IMR-90 (cell line): Measurements from ENCODE around the gene PNMA6E. TPM values are rescaled to one million over a fixed set of nuclear protein-coding genes. Genes with fewer than 3 reads are reported as not detected.

Source experiments
- ATAC-seq: fragments of 200-7000 bp; cut with Tn5 transposase; 2 replicates; pipeline ENCODE4 v1.9.1; 2020; ENCODE audit warnings: low read depth, mild to moderate bottlenecking, moderate library complexity
- BruUV-seq: library from RNA; stranded (reverse); fragments of 400-500 nt; replicated peaks from 2 replicates; lab custom pipeline; 2021; lab: Mats Ljungman, UMichigan
- CTCF ChIA-PET: fragments of 300-600 bp; formaldehyde crosslinking; extraction: SDS; loops from one replicate; lab custom pipeline; 2021; ENCODE audit warnings: antibody characterized with exemption; lab: Yijun Ruan, JAX
- POLR2A ChIA-PET: fragments of 300-600 bp; sonication (Branson Sonifier 250); formaldehyde crosslinking; loops from one replicate; lab custom pipeline; 2022; ENCODE audit warnings: antibody characterized with exemption; ENCODE audit not compliant: unreplicated experiment; lab: Charles Lee
- DNase-seq: peaks from one replicate; pipeline ENCODE4 v3.0.0; 2013
- H2AFZ ChIP-seq: replicated peaks from 2 replicates; pipeline ENCODE3; 2013; ENCODE audit warnings: low read length, mild to moderate bottlenecking; ENCODE audit not compliant: poor library complexity
- H2AK5ac ChIP-seq: 2 replicates; pipeline ENCODE4 v1.6.1; 2013; ENCODE audit warnings: low read depth, low read length, inconsistent platforms
- H2AK9ac ChIP-seq: replicated peaks from 2 replicates; pipeline ENCODE3; 2013; ENCODE audit warnings: mild to moderate bottlenecking, low read depth, low read length, moderate library complexity; ENCODE audit not compliant: poor library complexity
- H2BK120ac ChIP-seq: 2 replicates; pipeline ENCODE4 v1.6.1; 2013; ENCODE audit warnings: low read depth, low read length, inconsistent platforms
- H2BK15ac ChIP-seq: 3 replicates; pipeline ENCODE4 v1.6.1; 2013; ENCODE audit warnings: low read depth, low read length, inconsistent platforms
- H2BK20ac ChIP-seq: 2 replicates; pipeline ENCODE4 v1.6.1; 2013; ENCODE audit warnings: low read depth, mild to moderate bottlenecking, inconsistent platforms, low read length, moderate library complexity
- H2BK5ac ChIP-seq: 2 replicates; pipeline ENCODE4 v1.6.1; 2013; ENCODE audit warnings: mild to moderate bottlenecking, low read depth, low read length, inconsistent platforms; ENCODE audit not compliant: poor library complexity, severe bottlenecking
- H3K14ac ChIP-seq: replicated peaks from 2 replicates; pipeline ENCODE4 v1.6.1; 2013; ENCODE audit warnings: low read depth, low read length, inconsistent platforms
- H3K18ac ChIP-seq: 2 replicates; pipeline ENCODE4 v1.6.1; 2013; ENCODE audit warnings: low read depth, low read length, control low read depth
- H3K23ac ChIP-seq: 2 replicates; pipeline ENCODE4 v1.6.1; 2013; ENCODE audit warnings: low read depth, low read length, inconsistent platforms
- H3K27ac ChIP-seq: 2 replicates; pipeline ENCODE4 v1.5.1; 2013; ENCODE audit warnings: mild to moderate bottlenecking, control low read depth, low read length; ENCODE audit not compliant: insufficient read depth
- H3K27me3 ChIP-seq: 2 replicates; pipeline ENCODE4 v1.6.1; 2013; ENCODE audit warnings: low read length; ENCODE audit not compliant: control insufficient read depth, insufficient read depth
- H3K36me3 ChIP-seq: 2 replicates; pipeline ENCODE4 v1.6.1; 2013; ENCODE audit warnings: low read length, mixed read lengths; ENCODE audit not compliant: control insufficient read depth, insufficient read depth
- H3K4ac ChIP-seq: 2 replicates; pipeline ENCODE4 v1.6.1; 2013; ENCODE audit warnings: low read depth, low read length, inconsistent platforms
- H3K4me1 ChIP-seq: 2 replicates; pipeline ENCODE4 v1.6.1; 2013; ENCODE audit warnings: low read length, mixed read lengths; ENCODE audit not compliant: control insufficient read depth, insufficient read depth
- H3K4me2 ChIP-seq: 2 replicates; pipeline ENCODE4 v1.6.1; 2013; ENCODE audit warnings: low read depth, mild to moderate bottlenecking, control low read depth, low read length, moderate library complexity
- H3K4me3 ChIP-seq: 2 replicates; pipeline ENCODE4 v1.5.1; 2013; ENCODE audit warnings: low read depth, mild to moderate bottlenecking, control low read depth, low read length, moderate library complexity; ENCODE audit not compliant: insufficient read depth
- H3K56ac ChIP-seq: 2 replicates; pipeline ENCODE4 v1.6.1; 2013; ENCODE audit warnings: low read length, inconsistent platforms; ENCODE audit not compliant: insufficient read depth; ENCODE audit errors: extremely low read depth
- H3K79me1 ChIP-seq, 2 experiments: 2 replicates each; pipeline ENCODE4 v1.6.1; 2013; ENCODE audit warnings: low read length in 2 of 2, inconsistent platforms in 1 of 2, low read depth in 1 of 2
- H3K9ac ChIP-seq: 2 replicates; pipeline ENCODE4 v1.6.1; 2013; ENCODE audit warnings: low read depth, low read length, control low read depth
- H3K9me1 ChIP-seq: 2 replicates; pipeline ENCODE4 v1.6.1; 2013; ENCODE audit warnings: low read length, inconsistent platforms; ENCODE audit not compliant: insufficient read depth
- H3K9me3 ChIP-seq: 2 replicates; pipeline ENCODE4 v1.6.1; 2013; ENCODE audit warnings: low read length; ENCODE audit not compliant: control insufficient read depth, insufficient read depth
- H4K20me1 ChIP-seq: 2 replicates; pipeline ENCODE4 v1.6.1; 2013; ENCODE audit warnings: low read length, inconsistent platforms; ENCODE audit not compliant: insufficient read depth
- H4K5ac ChIP-seq: 2 replicates; pipeline ENCODE4 v1.6.1; 2013; ENCODE audit warnings: mild to moderate bottlenecking, low read depth, low read length, control low read depth
- H4K8ac ChIP-seq, 2 experiments: 2 replicates each; pipeline ENCODE4 v1.6.1; 2013; ENCODE audit warnings: low read depth in 2 of 2, low read length in 2 of 2, control low read depth in 1 of 2, inconsistent platforms in 1 of 2
- H4K91ac ChIP-seq: 2 replicates; pipeline ENCODE4 v1.6.1; 2013; ENCODE audit warnings: low read depth, low read length, inconsistent platforms; ENCODE audit not compliant: insufficient read depth
- BHLHE40 ChIP-seq: fragments of 150-350 bp; IDR thresholded peaks from 2 replicates; pipeline ENCODE4 v1.6.1; 2016; ENCODE audit warnings: mild to moderate bottlenecking, low read depth, low read length
- CEBPB ChIP-seq: IDR thresholded peaks from 2 replicates; pipeline ENCODE4 v1.6.1; 2012; ENCODE audit warnings: low read depth, low read length, improper control_type of control experiment
- CHD1 ChIP-seq: IDR thresholded peaks from 2 replicates; pipeline ENCODE4 v1.6.1; 2012; ENCODE audit warnings: low read depth, low read length, improper control_type of control experiment
- CTCF ChIP-seq: conservative IDR thresholded peaks from 2 replicates; pipeline ENCODE4 v1.5.1; 2012; ENCODE audit warnings: mild to moderate bottlenecking, low read depth, low read length, improper control_type of control experiment
- ELK1 ChIP-seq: fragments of 150-350 bp; IDR thresholded peaks from 2 replicates; pipeline ENCODE4 v1.6.1; 2016; ENCODE audit warnings: low read depth, mild to moderate bottlenecking, low read length, moderate library complexity, borderline replicate concordance
- FOS ChIP-seq: fragments of 150-350 bp; IDR thresholded peaks from 2 replicates; pipeline ENCODE4 v1.6.1; 2016; ENCODE audit warnings: low read depth, low read length
- MAFK ChIP-seq: IDR thresholded peaks from 2 replicates; pipeline ENCODE4 v1.6.1; 2012; ENCODE audit warnings: low read depth, low read length, improper control_type of control experiment
- MAZ ChIP-seq: IDR thresholded peaks from 2 replicates; pipeline ENCODE4 v1.6.1; 2012; ENCODE audit warnings: low read depth, mild to moderate bottlenecking, low read length, improper control_type of control experiment, moderate library complexity, borderline replicate concordance
- MXI1 ChIP-seq: IDR thresholded peaks from 2 replicates; pipeline ENCODE4 v1.6.1; 2012; ENCODE audit warnings: low read depth, mild to moderate bottlenecking, low read length, moderate library complexity, borderline replicate concordance
- NFE2L2 ChIP-seq: fragments of 150-350 bp; IDR thresholded peaks from 2 replicates; pipeline ENCODE4 v1.6.1; 2016; ENCODE audit warnings: low read depth, mild to moderate bottlenecking, low read length
- POLR2A ChIP-seq: IDR thresholded peaks from 2 replicates; pipeline ENCODE4 v1.6.1; 2012; ENCODE audit warnings: mild to moderate bottlenecking, low read depth, low read length
- RAD21 ChIP-seq: IDR thresholded peaks from 2 replicates; pipeline ENCODE4 v1.6.1; 2012; ENCODE audit warnings: low read length, improper control_type of control experiment
- RCOR1 ChIP-seq: IDR thresholded peaks from 2 replicates; pipeline ENCODE4 v1.6.1; 2012; ENCODE audit warnings: mild to moderate bottlenecking, low read length, improper control_type of control experiment; ENCODE audit not compliant: insufficient replicate concordance
- RFX5 ChIP-seq: IDR thresholded peaks from 2 replicates; pipeline ENCODE4 v1.8.0; 2012; ENCODE audit warnings: low read depth, mild to moderate bottlenecking, low read length, moderate library complexity
- SMC3 ChIP-seq: fragments of 150-350 bp; IDR thresholded peaks from 2 replicates; pipeline ENCODE4 v1.6.1; 2016; ENCODE audit warnings: low read depth, mild to moderate bottlenecking, antibody characterized with exemption, low read length, moderate library complexity
- USF2 ChIP-seq: fragments of 150-350 bp; IDR thresholded peaks from 2 replicates; pipeline ENCODE4 v1.6.1; 2017; ENCODE audit warnings: mild to moderate bottlenecking, antibody characterized with exemption, low read length, low read depth
- WGBS, 2 experiments: methylation state at CpG; one replicate each; pipeline versions ENCODE4 v1.1.5 to v1.1.7; 2013; ENCODE audit warnings: missing lambda C conversion rate in 2 of 2; ENCODE audit not compliant: insufficient read length in 1 of 2; ENCODE audit errors: extremely low coverage in 2 of 2; 5-methylcytosine and 5-hydroxymethylcytosine counted together
- dilution Hi-C: fragments of 300-500 bp; cut with HindIII; formaldehyde crosslinking; loops from one replicate; pipeline ENCODE4 v1.14.3; 2018; ENCODE audit warnings: low sequenced_read_pairs; ENCODE audit not compliant: unreplicated experiment
- in situ Hi-C: fragments of 300-500 bp; cut with MboI; formaldehyde crosslinking; loops from 3 replicates; pipeline ENCODE4 v1.14.3; 2019; ENCODE audit warnings: low sequenced_read_pairs, inconsistent platforms, mixed read lengths
- intact Hi-C: fragments of 100-400 bp; cut with micrococcal nuclease; formaldehyde crosslinking; loops from 2 replicates; pipeline ENCODE4 v1.10.0; 2022
- polyA plus RNA-seq, 3 experiments: library from polyadenylated mRNA; depleted of rRNA; stranded (reverse); fragments of >200 nt; gene quantifications; 2 replicates each; pipeline ENCODE4 v1.2.3, GENCODE V29; 2012; ENCODE audit warnings: low replicate concordance in 1 of 3
- total RNA-seq: library from RNA; depleted of rRNA; stranded (reverse); fragments of >200 nt; gene quantifications from 2 replicates; pipeline ENCODE4 v1.2.3, GENCODE V29; 2012

The PNMA6E gene
- total and polyA plus RNA-seq, 2 of the 4 experiments (the other 2 are of a cell fraction) = not detected

- no peak overlapping the region for H2AK9ac ChIP-seq
- intact Hi-C loops (no loop called here), dilution Hi-C loops (no loop called here), in situ Hi-C loops (no loop called here)
- no peaks in the 10 kb centered on the region for H3K36me3 ChIP-seq
- no peak overlapping the region for H2BK5ac ChIP-seq
- H3K56ac ChIP-seq = no peak overlapping the region
- no peaks in the 10 kb centered on the region for H3K79me1 ChIP-seq
- H2AK5ac ChIP-seq = no peak overlapping the region
- H4K5ac ChIP-seq = no peak overlapping the region
- no peak for DNase-seq
- no peak overlapping the region for H3K18ac ChIP-seq
- no peaks in the 10 kb centered on the region for H4K20me1 ChIP-seq
- peaks cover 3% of the 10 kb centered on the region; the same call in 1 of the 2 replicates for H3K9me3 ChIP-seq
- peaks cover 9% of the 10 kb centered on the region; the same call in 1 of the 2 replicates for H3K27me3 ChIP-seq
- H3K4me1 ChIP-seq = no peaks in the 10 kb centered on the region
- no peak overlapping the region for H4K91ac ChIP-seq
- H3K9ac ChIP-seq = no peak overlapping the region
- no peak for ATAC-seq
- no peak overlapping the region for H2BK120ac ChIP-seq
- ChIA-PET CTCF (no interaction called here), POLR2A (no interaction called here)
- BruUV-seq = no TSS peak
- WGBS, 2 experiments = 52% methylated on average over 6 of the region's 13 CpGs; no CpG with 5 or more reads in 1 of the 2 experiments
- no peak overlapping the region for H2BK15ac ChIP-seq
- H3K9me1 ChIP-seq = no peaks in the 10 kb centered on the region
- H3K23ac ChIP-seq = no peak overlapping the region
- no peak overlapping the region for H3K14ac ChIP-seq
- H3K27ac ChIP-seq = no peak overlapping the region
- H3K4me2 ChIP-seq = no peak overlapping the region
- no peak overlapping the region for H4K8ac ChIP-seq
- H2BK20ac ChIP-seq = no peak overlapping the region
- no peak overlapping the region for H2AFZ ChIP-seq
- H3K4ac ChIP-seq = no peak overlapping the region
- H3K4me3 ChIP-seq = no peak overlapping the region
- TF ChIP-seq CTCF = no peak
- TF ChIP-seq ELK1 = no peak
- no peak for TF ChIP-seq RFX5
- no peak for TF ChIP-seq MAFK
- no peak for TF ChIP-seq RCOR1
- TF ChIP-seq POLR2A = no peak
- no peak for TF ChIP-seq CEBPB
- TF ChIP-seq MXI1 = no peak
- no peak for TF ChIP-seq CHD1
- TF ChIP-seq RAD21 = no peak
- TF ChIP-seq SMC3 = no peak
- TF ChIP-seq BHLHE40 = no peak
- TF ChIP-seq USF2 = no peak
- TF ChIP-seq FOS = no peak
- no peak for TF ChIP-seq MAZ
- no peak for TF ChIP-seq NFE2L2
These were observed 6.5 kb downstream of the PNMA6E start for GRCh38 chrX:153394612-153395011.
